Inflammatory macrophage treated with lipopolysaccharide for 4 hours (primary cell): ENCODE measurements around the gene SLC25A45.
A peak's percentile ranks its signal among the peaks of the same experiment; 100 is the strongest.

ENCODE experiments used
- DNase-seq: peaks from one replicate; pipeline ENCODE4 v3.0.0-alpha.2; 2020

SLC25A45 gene

DNA sequence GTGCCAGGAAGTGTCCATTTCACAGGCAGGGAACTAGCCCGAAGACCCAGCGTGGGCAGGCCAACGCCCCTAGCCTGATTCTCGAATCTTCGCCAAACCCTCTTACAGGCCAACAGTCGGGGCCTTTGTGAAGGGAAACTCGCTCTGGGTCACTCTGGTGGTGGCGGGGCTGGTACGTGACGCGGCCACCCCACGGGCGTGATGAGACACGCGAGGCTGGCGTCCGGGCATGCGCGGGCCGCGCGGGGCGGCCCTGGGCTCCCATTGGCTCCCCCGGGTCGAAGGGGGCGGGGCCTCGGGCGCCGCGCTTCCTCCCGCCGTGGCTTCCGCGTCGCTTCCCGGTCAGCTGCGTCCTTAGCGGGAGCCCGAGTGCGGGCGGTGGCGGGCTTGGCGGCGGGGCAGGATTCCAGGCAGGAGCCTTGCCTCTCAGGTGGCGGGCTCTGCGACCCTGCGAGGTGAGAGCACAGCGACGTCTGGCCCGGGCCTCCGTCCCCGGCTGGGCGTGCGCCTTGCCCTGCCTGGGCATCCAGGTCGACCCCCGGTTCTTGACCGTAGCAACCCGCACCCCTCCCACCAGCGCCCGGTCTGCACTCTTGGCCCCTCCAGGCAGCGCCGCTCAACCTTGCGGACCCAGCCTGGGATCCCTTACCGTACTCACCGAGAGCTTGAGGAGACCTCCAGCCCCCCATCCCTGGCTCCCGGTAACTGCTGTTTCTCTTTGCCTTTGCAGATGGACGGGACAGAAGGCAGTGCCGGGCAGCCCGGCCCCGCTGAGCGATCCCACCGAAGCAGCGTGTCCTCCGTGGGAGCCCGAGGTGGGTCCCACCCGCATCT, 4.1 kb upstream of the SLC25A45 start, which contains the start of gene FRMD8:
Gene FRMD8 (plus strand): TSS at position 331 of the 834 bp plus-strand sequence. CDS start 400 bp downstream, at position 731.
- peak; percentile 93 for DNase-seq

- peak; percentile 11 for DNase-seq
Measured at GRCh38 chr11:65384301-65384889, 1.9 kb upstream of the SLC25A45 start.

- no peak for DNase-seq
Measured at GRCh38 chr11:65383778-65384177, 1.3 kb upstream of the SLC25A45 start.

GRCh38 chr11:65382804-65383368, 440 bp upstream of the SLC25A45 start:
- no peak for DNase-seq

DNA sequence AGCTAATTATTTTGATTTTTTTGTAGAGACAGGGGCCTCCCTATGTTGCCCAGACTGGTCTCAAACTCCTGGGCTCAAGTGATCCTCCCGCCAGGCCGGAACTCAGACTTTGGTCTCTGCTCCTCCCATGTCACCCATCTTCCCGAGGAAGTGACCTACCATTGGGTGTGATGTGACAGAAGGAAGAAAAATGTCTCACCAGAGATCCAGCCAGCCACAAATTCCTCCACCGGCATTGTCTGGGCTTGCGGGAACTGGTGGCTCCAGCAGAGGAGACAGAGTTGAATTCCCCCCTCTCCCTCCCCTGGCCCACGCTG, 772 bp downstream of the SLC25A45 start:
- peak; percentile 77 for DNase-seq

DNA sequence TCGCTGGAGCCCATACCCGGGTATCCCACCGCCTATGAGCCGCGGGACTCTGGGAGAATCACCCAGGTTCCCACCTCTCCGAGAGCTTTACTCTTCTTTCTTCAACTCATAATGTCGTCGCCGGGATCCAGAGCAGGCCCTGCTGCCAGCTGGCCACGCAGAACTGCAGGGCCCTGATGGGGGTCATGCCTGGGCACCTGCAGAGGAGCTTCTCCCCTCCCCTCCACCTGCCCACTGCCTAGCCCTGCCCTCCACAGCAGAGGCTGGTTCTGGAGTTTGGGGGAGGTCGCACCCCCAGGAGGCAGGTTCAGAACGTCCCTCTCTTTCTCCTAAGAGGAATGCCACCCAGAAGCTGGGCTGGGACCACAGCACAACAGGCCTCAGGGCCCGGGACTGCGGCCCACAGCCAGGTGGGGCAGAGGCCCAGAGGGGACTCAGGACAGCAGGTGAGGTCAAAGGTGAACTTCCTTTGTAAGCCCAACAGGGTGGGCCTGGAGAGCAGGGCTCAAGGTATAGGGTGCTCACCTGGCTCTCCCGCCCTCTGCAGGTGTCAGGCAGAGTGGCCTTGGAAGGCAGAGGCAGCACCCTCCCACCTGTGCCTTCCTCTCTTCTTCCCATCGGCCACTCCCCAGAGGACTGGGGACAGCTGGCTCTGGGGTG, 1.9 kb downstream of the SLC25A45 start:
- DNase-seq: no peak

GRCh38 chr11:65379698-65380459, 2.6 kb downstream of the SLC25A45 start:
- no peak for DNase-seq

DNA sequence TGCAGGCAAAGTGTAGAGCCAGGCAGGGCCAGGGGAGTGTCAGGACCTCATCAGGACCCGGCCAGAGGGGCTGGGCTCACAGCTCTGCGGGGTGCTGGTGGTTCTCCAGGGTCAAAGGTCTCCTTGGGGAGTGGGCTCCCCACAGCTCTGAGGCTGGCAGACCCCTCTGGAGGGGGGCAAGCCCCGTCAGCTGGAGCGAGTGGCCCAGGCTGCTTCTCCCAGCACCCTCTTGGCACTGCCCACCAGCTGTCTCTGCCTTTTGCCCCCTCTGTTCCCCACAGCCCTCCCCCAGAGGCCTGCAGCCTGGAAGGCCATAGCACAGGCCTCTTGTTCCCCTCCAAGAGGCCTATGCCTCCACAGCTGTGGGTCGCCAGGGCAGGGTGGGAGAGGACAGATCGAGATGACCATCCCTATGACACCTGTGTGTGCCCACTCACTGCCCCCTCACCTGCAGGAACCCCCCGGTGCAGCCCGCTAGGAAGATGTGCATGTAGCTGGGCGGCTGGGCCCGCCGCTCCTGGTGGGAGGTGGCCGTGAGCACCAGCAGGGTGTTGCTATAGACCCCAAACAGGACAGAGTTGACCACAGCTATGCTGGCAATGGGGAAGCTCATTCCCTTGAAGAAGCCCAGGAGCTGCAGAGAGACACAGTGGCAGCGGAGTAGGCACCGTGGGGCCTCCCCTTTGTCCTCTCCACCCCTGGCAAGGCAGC, 3.4 kb downstream of the SLC25A45 start:
- no peak for DNase-seq

GRCh38 chr11:65378208-65378927, 4.1 kb downstream of the SLC25A45 start:
- DNase-seq: peak; percentile 77

- no peak for DNase-seq
Measured at GRCh38 chr11:65377777-65378176, 4.7 kb downstream of the SLC25A45 start.

DNA sequence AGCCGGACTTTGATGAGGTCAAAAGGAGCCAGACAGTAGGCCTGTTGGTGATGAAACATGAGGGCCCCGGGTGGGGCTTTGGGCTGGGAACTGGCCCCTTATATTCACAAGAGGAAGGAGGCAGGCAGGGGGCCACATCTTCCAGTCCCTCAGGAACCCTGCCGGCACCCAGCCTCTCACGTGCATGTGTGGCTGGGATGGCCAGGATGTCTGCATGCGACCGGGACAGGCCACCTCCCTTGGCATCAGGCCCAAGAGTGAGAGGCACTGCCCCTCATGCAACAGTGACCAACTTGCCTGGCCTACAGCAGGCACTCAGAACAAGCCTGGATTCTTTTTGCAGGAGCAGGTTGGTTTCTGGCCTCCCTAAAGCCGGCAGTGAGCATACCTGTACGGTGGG, 5.4 kb downstream of the SLC25A45 start:
- DNase-seq: no peak

- no peak for DNase-seq
Measured at GRCh38 chr11:65376138-65376713, 6.2 kb downstream of the SLC25A45 start.

GRCh38 chr11:65375012-65375411, 7.4 kb downstream of the SLC25A45 start:
- no peak for DNase-seq

DNA sequence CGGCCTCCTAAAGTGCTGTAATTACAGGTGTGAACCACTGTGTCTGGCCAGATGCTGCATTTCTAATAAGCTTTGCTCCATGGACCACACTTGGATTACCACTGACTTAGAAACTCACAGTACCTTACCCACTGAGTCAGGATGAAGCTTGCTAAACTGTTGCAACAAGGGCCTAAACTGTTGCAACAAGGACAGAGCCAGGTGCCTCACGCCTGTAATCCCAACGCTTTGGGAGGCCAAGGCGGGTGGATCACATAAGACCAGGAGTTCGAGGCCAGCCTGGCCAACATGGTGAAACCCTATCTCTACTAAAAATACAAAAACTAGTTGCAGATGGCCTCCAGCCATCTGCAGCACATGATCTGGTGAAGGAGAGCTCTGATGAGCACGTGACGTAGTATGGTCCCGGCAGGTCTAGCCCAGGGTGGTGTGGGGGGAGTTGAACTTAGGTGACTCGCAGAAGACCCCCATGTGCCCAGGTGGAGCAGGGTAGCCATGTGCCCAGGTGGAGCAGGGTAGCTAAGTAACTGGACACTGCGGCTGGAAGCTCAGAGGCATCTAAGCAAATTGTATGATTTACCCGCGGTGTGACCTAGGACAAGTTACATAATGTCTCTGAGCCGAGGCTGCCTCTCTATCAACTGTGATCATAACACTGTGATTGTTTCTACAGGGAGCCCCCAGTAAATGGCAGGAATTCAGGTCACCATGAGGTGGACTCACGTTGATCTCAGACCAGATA, 8.4 kb downstream of the SLC25A45 start:
- DNase-seq: no peak

- no peak for DNase-seq
Measured at GRCh38 chr11:65370659-65371049, 11.8 kb downstream of the SLC25A45 start.

- peak; percentile 77 for DNase-seq
Measured at GRCh38 chr11:65366340-65366773, 16.1 kb downstream of the SLC25A45 start.

GRCh38 chr11:65363770-65364169, 18.7 kb downstream of the SLC25A45 start:
- no peak for DNase-seq

- DNase-seq: no peak
Measured at GRCh38 chr11:65362966-65363365, 19.5 kb downstream of the SLC25A45 start.

DNA sequence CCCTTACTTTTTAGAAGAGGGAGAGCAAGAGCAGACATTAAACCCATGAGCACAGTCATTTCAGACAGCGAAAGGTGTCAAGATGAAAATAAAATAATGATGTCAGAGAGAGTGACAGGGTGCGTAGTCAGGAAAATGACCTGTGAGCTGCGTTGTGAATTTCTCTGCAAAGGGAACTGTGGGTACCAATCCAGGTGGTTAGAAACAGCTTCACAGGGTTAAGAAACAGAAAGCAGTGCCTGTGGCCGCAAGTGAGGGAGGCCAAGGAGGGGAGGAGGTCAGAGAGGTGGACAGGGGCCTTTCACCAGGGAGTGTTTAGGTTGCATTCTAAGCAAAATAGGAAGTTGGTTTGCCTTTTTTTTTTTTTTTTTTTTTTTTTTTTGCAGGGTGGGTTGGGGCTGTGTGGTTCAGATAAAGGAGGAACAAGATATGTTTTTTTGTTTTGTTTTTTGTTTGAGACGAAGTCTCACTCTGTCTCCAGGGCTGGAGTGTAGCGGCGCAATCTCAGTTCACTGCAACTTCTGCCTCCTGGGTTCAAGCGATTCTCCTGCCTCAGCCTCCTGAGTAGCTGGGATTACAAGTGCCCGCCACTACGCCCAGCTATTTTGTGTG, 20.0 kb downstream of the SLC25A45 start:
- DNase-seq: peak; percentile 73

DNA sequence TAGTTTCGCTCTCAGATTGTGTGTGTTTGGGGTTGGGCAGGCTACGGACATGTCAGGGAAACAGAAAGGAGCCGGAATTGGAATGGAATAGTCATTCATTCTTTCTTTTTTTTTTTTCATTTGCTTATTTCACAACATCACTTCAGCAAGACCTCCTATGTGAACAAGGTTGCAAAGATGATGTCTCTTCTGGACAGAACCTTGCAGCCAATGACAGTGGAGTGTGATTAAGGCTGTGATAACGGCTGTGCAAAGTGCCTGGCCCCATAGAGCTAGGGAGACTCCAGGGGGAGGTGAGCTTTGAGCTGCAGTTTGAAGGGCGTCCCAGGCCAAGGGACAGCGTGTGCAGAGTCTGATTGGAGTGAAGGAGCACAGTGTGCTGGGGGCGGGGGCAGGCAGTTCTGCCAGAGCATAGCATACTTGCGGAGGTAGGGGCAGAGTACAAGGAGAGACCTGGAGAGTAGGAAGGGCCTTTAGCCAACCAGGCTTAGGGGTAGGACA, 24.5 kb downstream of the SLC25A45 start:
- no peak for DNase-seq
